ENCODE results near the gene NEO1. TPM values are rescaled to one million over a fixed set of nuclear protein-coding genes. Genes with fewer than 3 reads are reported as not detected.

Gene NEO1
- total RNA-seq, 1 experiment from 2014 or later, result 41.8 TPM

- Histone ChIP-seq H2BK120ac (ENCODE audit: low read depth, low read length, poor library complexity, severe bottlenecking) (no peak overlapping the region), H3K23ac (ENCODE audit: insufficient read length, low read depth, low read length) (no peak overlapping the region), H3K14ac (ENCODE audit: insufficient read depth, low read length) (no peak overlapping the region), H4K8ac (replicated peaks; ENCODE audit: insufficient read length, low read depth, low read length) (no peak overlapping the region), H3K27ac (ENCODE audit: insufficient read length, low read depth, low read length) (no peak overlapping the region), H3K4me1 (ENCODE audit: insufficient read depth, low read length) (no peaks in the 10 kb centered on the region), H3K27me3 (ENCODE audit: insufficient read depth, low read length) (no peaks in the 10 kb centered on the region), H4K5ac (ENCODE audit: insufficient read length, low read depth, low read length) (no peak overlapping the region), H4K20me1 (ENCODE audit: control insufficient read depth, insufficient read depth, insufficient read length) (peaks cover 3% of the 10 kb centered on the region), H2BK5ac (ENCODE audit: insufficient read length, low read length) (no peak overlapping the region), H3K9ac (ENCODE audit: extremely low read depth, insufficient read length, low read length) (no peak overlapping the region), H2AFZ (ENCODE audit: low read length) (no peak overlapping the region), H4K91ac (ENCODE audit: insufficient read length, low read depth, low read length) (no peak overlapping the region), H2BK12ac (ENCODE audit: insufficient read length, low read depth, low read length) (no peak overlapping the region), H3K18ac (ENCODE audit: insufficient read length, low read depth, low read length) (no peak overlapping the region), H2BK15ac (ENCODE audit: low read depth, low read length) (no peak overlapping the region), H2BK20ac (ENCODE audit: low read depth, low read length, poor library complexity, severe bottlenecking) (no peak overlapping the region), H3K79me2 (ENCODE audit: insufficient read depth, low read length) (no peaks in the 10 kb centered on the region), H3K23me2 (ENCODE audit: insufficient read length, low read depth, low read length, poor library complexity, severe bottlenecking) (no peaks in the 10 kb centered on the region), H2AK5ac (ENCODE audit: insufficient read length, low read length) (no peak overlapping the region), H3K79me1 (ENCODE audit: insufficient read depth, low read depth, low read length, poor library complexity, severe bottlenecking) (no peaks in the 10 kb centered on the region), H3K56ac (ENCODE audit: insufficient read length, low read depth, low read length) (no peak overlapping the region), H3K9me3 (ENCODE audit: control insufficient read depth, low read depth, low read length) (no peaks in the 10 kb centered on the region), H3T11ph (ENCODE audit: low read length) (no peak overlapping the region), H3K4ac (ENCODE audit: low read depth, low read length) (no peak overlapping the region), H3K4me2 (ENCODE audit: insufficient read depth, insufficient read length, low read length) (no peak overlapping the region)
- DNase-seq, result no peak
- no peak for TF ChIP-seq CTCF (conservative IDR thresholded peaks at IDR 0.05)
- H3K27ac Mint-ChIP-seq, result no peak overlapping the region
- no peak overlapping the region for H3K4me3 Mint-ChIP-seq
- peaks cover 2 to 9% (median 7%) of the 10 kb centered on the region in 3 experiments; a peak in 5 of 7 replicates for H3K36me3 Mint-ChIP-seq (ENCODE audit: insufficient read depth in 1 of 3, low read depth in 3 of 3)
- WGBS (ENCODE audit: extremely low coverage, insufficient read length, low lambda C conversion rate), result no CpG with 5 or more reads among the region's 8 CpGs
- no peaks in the 10 kb centered on the region for H3K9me3 Mint-ChIP-seq
- H3K4me1 Mint-ChIP-seq, result 0 out of 4 replicates have a peak, but pooled peaks cover 0 to 4% of the 10 kb centered on the region in 2 experiments
- H3K27me3 Mint-ChIP-seq (ENCODE audit: low read depth), result no peaks in the 10 kb centered on the region
These were observed 284.9 kb downstream of the NEO1 start for GRCh38 chr15:73337187-73337586.

Measured in H9 (cell line).